OCI-LY7 (cell line): ENCODE data around the gene MMAA.
"Not testable (repeated sequence)": the region's sequence is repeated elsewhere in the genome, so short reads cannot be mapped to it uniquely, and the experiment has no call there.

ENCODE experiments used
- EZH2phosphoT487 ChIP-seq: fragments of 200-600 bp; sonication (generic); IDR thresholded peaks from 2 replicates; pipeline ENCODE4 v1.6.1; 2018; ENCODE audit warnings: low read depth, borderline replicate concordance, mild to moderate bottlenecking, mixed run types, antibody characterized with exemption, low read length, moderate library complexity, mixed read lengths
- TF ChIP-seq, protein P1 (sequence below): fragments of 200-600 bp; sonication (generic); conservative IDR thresholded peaks from 2 replicates; pipeline ENCODE4 v1.5.1; 2014; ENCODE audit warnings: mild to moderate bottlenecking, antibody characterized with exemption, low read length, moderate library complexity, mixed read lengths

DNA sequence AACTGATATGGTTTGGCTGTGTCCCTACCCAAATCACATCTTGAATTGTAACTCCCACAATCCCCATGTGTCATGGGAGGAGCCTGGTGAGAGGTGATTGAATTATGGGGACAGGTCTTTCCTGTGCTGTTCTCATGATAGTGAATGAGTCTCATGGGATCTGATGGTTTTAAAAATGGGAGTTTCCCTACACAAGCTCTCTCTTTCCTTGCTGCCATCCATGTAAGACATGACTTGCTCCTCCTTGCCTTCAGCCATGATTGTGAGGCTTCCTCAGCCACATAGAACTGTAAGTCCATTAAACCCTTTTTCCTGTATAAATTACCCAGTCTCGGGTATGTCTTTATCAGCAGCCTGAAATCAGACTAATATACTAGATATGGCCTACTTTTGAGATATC is 2.9 kb downstream of the MMAA start:
- TF ChIP-seq, protein P1, sequence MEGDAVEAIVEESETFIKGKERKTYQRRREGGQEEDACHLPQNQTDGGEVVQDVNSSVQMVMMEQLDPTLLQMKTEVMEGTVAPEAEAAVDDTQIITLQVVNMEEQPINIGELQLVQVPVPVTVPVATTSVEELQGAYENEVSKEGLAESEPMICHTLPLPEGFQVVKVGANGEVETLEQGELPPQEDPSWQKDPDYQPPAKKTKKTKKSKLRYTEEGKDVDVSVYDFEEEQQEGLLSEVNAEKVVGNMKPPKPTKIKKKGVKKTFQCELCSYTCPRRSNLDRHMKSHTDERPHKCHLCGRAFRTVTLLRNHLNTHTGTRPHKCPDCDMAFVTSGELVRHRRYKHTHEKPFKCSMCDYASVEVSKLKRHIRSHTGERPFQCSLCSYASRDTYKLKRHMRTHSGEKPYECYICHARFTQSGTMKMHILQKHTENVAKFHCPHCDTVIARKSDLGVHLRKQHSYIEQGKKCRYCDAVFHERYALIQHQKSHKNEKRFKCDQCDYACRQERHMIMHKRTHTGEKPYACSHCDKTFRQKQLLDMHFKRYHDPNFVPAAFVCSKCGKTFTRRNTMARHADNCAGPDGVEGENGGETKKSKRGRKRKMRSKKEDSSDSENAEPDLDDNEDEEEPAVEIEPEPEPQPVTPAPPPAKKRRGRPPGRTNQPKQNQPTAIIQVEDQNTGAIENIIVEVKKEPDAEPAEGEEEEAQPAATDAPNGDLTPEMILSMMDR: not testable (repeated sequence)
- not testable (repeated sequence) for TF ChIP-seq EZH2phosphoT487
